OCI-M1 (cell line): Measurements from ENCODE around the gene OPRM1.

ENCODE experiments used
- DNase-seq: peaks from one replicate; lab custom pipeline; 2025; lab: John Stamatoyannopoulos, UW

Gene OPRM1

GRCh38 chr6:154280521-154280920 lies 241.5 kb downstream of the OPRM1 start:
- DNase-seq, result no peak

DNA sequence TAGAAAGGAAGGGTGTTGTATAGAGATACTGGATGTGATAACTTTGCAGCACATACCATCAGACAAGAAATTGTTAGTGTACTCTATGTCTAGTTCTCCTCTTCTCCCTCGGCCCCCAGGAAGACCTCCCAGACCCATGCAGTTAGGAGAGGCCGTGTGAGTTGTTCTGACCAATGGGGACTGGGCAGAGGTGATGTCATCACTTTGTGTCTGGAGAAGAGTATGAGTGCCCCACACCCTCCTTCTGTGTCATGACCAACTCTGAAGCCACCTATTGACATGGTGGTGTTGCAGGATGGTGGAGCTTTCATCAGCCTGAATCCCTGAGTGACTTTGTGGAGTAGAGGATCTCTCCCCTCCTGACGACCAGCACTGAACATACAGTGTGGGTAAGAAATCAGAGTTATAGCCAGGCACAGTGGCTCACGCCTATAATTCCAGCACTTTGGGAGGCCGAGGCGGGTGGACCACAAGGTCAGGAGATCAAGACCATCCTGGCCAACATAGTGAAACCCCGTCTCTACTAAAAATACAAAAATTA lies 245.3 kb downstream of the OPRM1 start:
- DNase-seq, result no peak

DNA sequence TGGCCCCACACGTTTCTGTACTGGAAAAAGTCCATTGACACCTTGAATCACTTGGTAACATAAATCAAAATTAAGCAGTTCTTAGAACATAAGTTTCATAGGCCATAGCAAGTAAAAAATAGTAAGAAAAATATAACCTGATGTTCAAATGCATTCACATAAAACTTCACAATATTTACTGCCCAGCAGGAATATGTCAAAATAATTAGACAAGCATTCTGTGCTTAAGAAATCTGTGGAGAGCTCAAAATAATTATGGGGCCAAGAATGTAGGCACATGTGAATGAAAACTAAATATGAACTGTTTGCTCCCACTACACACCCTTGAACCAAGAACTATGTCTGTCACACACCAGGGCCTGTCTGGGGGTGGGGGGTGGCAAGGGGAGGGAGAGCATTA lies 246.8 kb downstream of the OPRM1 start:
- no peak for DNase-seq

GRCh38 chr6:154289818-154290508 lies 250.9 kb downstream of the OPRM1 start:
- DNase-seq, result no peak

GRCh38 chr6:154292066-154292465 lies 253.0 kb downstream of the OPRM1 start:
- no peak for DNase-seq

- DNase-seq, result no peak
Observed at GRCh38 chr6:154292855-154293519, 253.9 kb downstream of the OPRM1 start.

DNA sequence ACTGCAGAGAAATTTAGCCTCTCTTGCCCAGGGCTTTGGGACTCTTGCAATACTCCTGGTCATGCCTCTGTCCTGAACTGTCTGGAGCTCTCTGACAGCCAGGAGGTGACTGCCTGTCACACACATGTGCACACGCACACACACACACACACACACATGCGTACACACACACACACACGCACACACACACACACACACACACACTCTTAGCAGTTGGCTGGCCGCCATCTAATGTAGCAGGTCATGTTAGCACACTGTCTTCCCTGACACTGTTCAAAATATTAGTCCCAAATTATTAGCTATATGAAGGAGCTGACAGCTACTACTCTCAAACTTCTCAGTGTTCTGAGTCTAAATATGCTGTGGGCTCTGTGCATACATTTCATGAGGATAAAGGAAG lies 256.7 kb downstream of the OPRM1 start:
- no peak for DNase-seq
